IMR-90 (cell line): ENCODE data around the gene EGFL8. TPM values are rescaled to one million over a fixed set of nuclear protein-coding genes. Genes with fewer than 3 reads are reported as not detected.

ENCODE experiments used
- ATAC-seq: fragments of 200-7000 bp; cut with Tn5 transposase; 2 replicates; pipeline ENCODE4 v1.9.1; 2020; ENCODE audit warnings: low read depth, mild to moderate bottlenecking, moderate library complexity
- BruUV-seq: library from RNA; stranded (reverse); fragments of 400-500 nt; replicated peaks from 2 replicates; lab custom pipeline; 2021; lab: Mats Ljungman, UMichigan
- CTCF ChIA-PET: fragments of 300-600 bp; formaldehyde crosslinking; extraction: SDS; loops from one replicate; lab custom pipeline; 2021; ENCODE audit warnings: antibody characterized with exemption; lab: Yijun Ruan, JAX
- POLR2A ChIA-PET: fragments of 300-600 bp; sonication (Branson Sonifier 250); formaldehyde crosslinking; loops from one replicate; lab custom pipeline; 2022; ENCODE audit warnings: antibody characterized with exemption; ENCODE audit not compliant: unreplicated experiment; lab: Charles Lee
- DNase-seq: peaks from one replicate; pipeline ENCODE4 v3.0.0; 2013
- H2AFZ ChIP-seq: replicated peaks from 2 replicates; pipeline ENCODE3; 2013; ENCODE audit warnings: low read length, mild to moderate bottlenecking; ENCODE audit not compliant: poor library complexity
- H2AK5ac ChIP-seq: 2 replicates; pipeline ENCODE4 v1.6.1; 2013; ENCODE audit warnings: low read depth, low read length, inconsistent platforms
- H2AK9ac ChIP-seq: replicated peaks from 2 replicates; pipeline ENCODE3; 2013; ENCODE audit warnings: mild to moderate bottlenecking, low read depth, low read length, moderate library complexity; ENCODE audit not compliant: poor library complexity
- H2BK120ac ChIP-seq: 2 replicates; pipeline ENCODE4 v1.6.1; 2013; ENCODE audit warnings: low read depth, low read length, inconsistent platforms
- H2BK15ac ChIP-seq: 3 replicates; pipeline ENCODE4 v1.6.1; 2013; ENCODE audit warnings: low read depth, low read length, inconsistent platforms
- H2BK20ac ChIP-seq: 2 replicates; pipeline ENCODE4 v1.6.1; 2013; ENCODE audit warnings: low read depth, mild to moderate bottlenecking, inconsistent platforms, low read length, moderate library complexity
- H2BK5ac ChIP-seq: 2 replicates; pipeline ENCODE4 v1.6.1; 2013; ENCODE audit warnings: mild to moderate bottlenecking, low read depth, low read length, inconsistent platforms; ENCODE audit not compliant: poor library complexity, severe bottlenecking
- H3K14ac ChIP-seq: replicated peaks from 2 replicates; pipeline ENCODE4 v1.6.1; 2013; ENCODE audit warnings: low read depth, low read length, inconsistent platforms
- H3K18ac ChIP-seq: 2 replicates; pipeline ENCODE4 v1.6.1; 2013; ENCODE audit warnings: low read depth, low read length, control low read depth
- H3K23ac ChIP-seq: 2 replicates; pipeline ENCODE4 v1.6.1; 2013; ENCODE audit warnings: low read depth, low read length, inconsistent platforms
- H3K27ac ChIP-seq: 2 replicates; pipeline ENCODE4 v1.5.1; 2013; ENCODE audit warnings: mild to moderate bottlenecking, control low read depth, low read length; ENCODE audit not compliant: insufficient read depth
- H3K27me3 ChIP-seq: 2 replicates; pipeline ENCODE4 v1.6.1; 2013; ENCODE audit warnings: low read length; ENCODE audit not compliant: control insufficient read depth, insufficient read depth
- H3K36me3 ChIP-seq: 2 replicates; pipeline ENCODE4 v1.6.1; 2013; ENCODE audit warnings: low read length, mixed read lengths; ENCODE audit not compliant: control insufficient read depth, insufficient read depth
- H3K4ac ChIP-seq: 2 replicates; pipeline ENCODE4 v1.6.1; 2013; ENCODE audit warnings: low read depth, low read length, inconsistent platforms
- H3K4me1 ChIP-seq: 2 replicates; pipeline ENCODE4 v1.6.1; 2013; ENCODE audit warnings: low read length, mixed read lengths; ENCODE audit not compliant: control insufficient read depth, insufficient read depth
- H3K4me2 ChIP-seq: 2 replicates; pipeline ENCODE4 v1.6.1; 2013; ENCODE audit warnings: low read depth, mild to moderate bottlenecking, control low read depth, low read length, moderate library complexity
- H3K4me3 ChIP-seq: 2 replicates; pipeline ENCODE4 v1.5.1; 2013; ENCODE audit warnings: low read depth, mild to moderate bottlenecking, control low read depth, low read length, moderate library complexity; ENCODE audit not compliant: insufficient read depth
- H3K56ac ChIP-seq: 2 replicates; pipeline ENCODE4 v1.6.1; 2013; ENCODE audit warnings: low read length, inconsistent platforms; ENCODE audit not compliant: insufficient read depth; ENCODE audit errors: extremely low read depth
- H3K79me1 ChIP-seq, 2 experiments: 2 replicates each; pipeline ENCODE4 v1.6.1; 2013; ENCODE audit warnings: low read length in 2 of 2, inconsistent platforms in 1 of 2, low read depth in 1 of 2
- H3K9ac ChIP-seq: 2 replicates; pipeline ENCODE4 v1.6.1; 2013; ENCODE audit warnings: low read depth, low read length, control low read depth
- H3K9me1 ChIP-seq: 2 replicates; pipeline ENCODE4 v1.6.1; 2013; ENCODE audit warnings: low read length, inconsistent platforms; ENCODE audit not compliant: insufficient read depth
- H3K9me3 ChIP-seq: 2 replicates; pipeline ENCODE4 v1.6.1; 2013; ENCODE audit warnings: low read length; ENCODE audit not compliant: control insufficient read depth, insufficient read depth
- H4K20me1 ChIP-seq: 2 replicates; pipeline ENCODE4 v1.6.1; 2013; ENCODE audit warnings: low read length, inconsistent platforms; ENCODE audit not compliant: insufficient read depth
- H4K5ac ChIP-seq: 2 replicates; pipeline ENCODE4 v1.6.1; 2013; ENCODE audit warnings: mild to moderate bottlenecking, low read depth, low read length, control low read depth
- H4K8ac ChIP-seq, 2 experiments: 2 replicates each; pipeline ENCODE4 v1.6.1; 2013; ENCODE audit warnings: low read depth in 2 of 2, low read length in 2 of 2, control low read depth in 1 of 2, inconsistent platforms in 1 of 2
- H4K91ac ChIP-seq: 2 replicates; pipeline ENCODE4 v1.6.1; 2013; ENCODE audit warnings: low read depth, low read length, inconsistent platforms; ENCODE audit not compliant: insufficient read depth
- BHLHE40 ChIP-seq: fragments of 150-350 bp; IDR thresholded peaks from 2 replicates; pipeline ENCODE4 v1.6.1; 2016; ENCODE audit warnings: mild to moderate bottlenecking, low read depth, low read length
- CEBPB ChIP-seq: IDR thresholded peaks from 2 replicates; pipeline ENCODE4 v1.6.1; 2012; ENCODE audit warnings: low read depth, low read length, improper control_type of control experiment
- CHD1 ChIP-seq: IDR thresholded peaks from 2 replicates; pipeline ENCODE4 v1.6.1; 2012; ENCODE audit warnings: low read depth, low read length, improper control_type of control experiment
- FOS ChIP-seq: fragments of 150-350 bp; IDR thresholded peaks from 2 replicates; pipeline ENCODE4 v1.6.1; 2016; ENCODE audit warnings: low read depth, low read length
- MAFK ChIP-seq: IDR thresholded peaks from 2 replicates; pipeline ENCODE4 v1.6.1; 2012; ENCODE audit warnings: low read depth, low read length, improper control_type of control experiment
- MAZ ChIP-seq: IDR thresholded peaks from 2 replicates; pipeline ENCODE4 v1.6.1; 2012; ENCODE audit warnings: low read depth, mild to moderate bottlenecking, low read length, improper control_type of control experiment, moderate library complexity, borderline replicate concordance
- MXI1 ChIP-seq: IDR thresholded peaks from 2 replicates; pipeline ENCODE4 v1.6.1; 2012; ENCODE audit warnings: low read depth, mild to moderate bottlenecking, low read length, moderate library complexity, borderline replicate concordance
- NFE2L2 ChIP-seq: fragments of 150-350 bp; IDR thresholded peaks from 2 replicates; pipeline ENCODE4 v1.6.1; 2016; ENCODE audit warnings: low read depth, mild to moderate bottlenecking, low read length
- POLR2A ChIP-seq: IDR thresholded peaks from 2 replicates; pipeline ENCODE4 v1.6.1; 2012; ENCODE audit warnings: mild to moderate bottlenecking, low read depth, low read length
- RAD21 ChIP-seq: IDR thresholded peaks from 2 replicates; pipeline ENCODE4 v1.6.1; 2012; ENCODE audit warnings: low read length, improper control_type of control experiment
- RCOR1 ChIP-seq: IDR thresholded peaks from 2 replicates; pipeline ENCODE4 v1.6.1; 2012; ENCODE audit warnings: mild to moderate bottlenecking, low read length, improper control_type of control experiment; ENCODE audit not compliant: insufficient replicate concordance
- RFX5 ChIP-seq: IDR thresholded peaks from 2 replicates; pipeline ENCODE4 v1.8.0; 2012; ENCODE audit warnings: low read depth, mild to moderate bottlenecking, low read length, moderate library complexity
- SMC3 ChIP-seq: fragments of 150-350 bp; IDR thresholded peaks from 2 replicates; pipeline ENCODE4 v1.6.1; 2016; ENCODE audit warnings: low read depth, mild to moderate bottlenecking, antibody characterized with exemption, low read length, moderate library complexity
- WGBS, 2 experiments: methylation state at CpG; one replicate each; pipeline versions ENCODE4 v1.1.5 to v1.1.7; 2013; ENCODE audit warnings: missing lambda C conversion rate in 2 of 2; ENCODE audit not compliant: insufficient read length in 1 of 2; ENCODE audit errors: extremely low coverage in 2 of 2; 5-methylcytosine and 5-hydroxymethylcytosine counted together
- dilution Hi-C: fragments of 300-500 bp; cut with HindIII; formaldehyde crosslinking; loops from one replicate; pipeline ENCODE4 v1.14.3; 2018; ENCODE audit warnings: low sequenced_read_pairs; ENCODE audit not compliant: unreplicated experiment
- in situ Hi-C: fragments of 300-500 bp; cut with MboI; formaldehyde crosslinking; loops from 3 replicates; pipeline ENCODE4 v1.14.3; 2019; ENCODE audit warnings: low sequenced_read_pairs, inconsistent platforms, mixed read lengths
- intact Hi-C: fragments of 100-400 bp; cut with micrococcal nuclease; formaldehyde crosslinking; loops from 2 replicates; pipeline ENCODE4 v1.10.0; 2022
- polyA plus RNA-seq, 3 experiments: library from polyadenylated mRNA; depleted of rRNA; stranded (reverse); fragments of >200 nt; gene quantifications; 2 replicates each; pipeline ENCODE4 v1.2.3, GENCODE V29; 2012; ENCODE audit warnings: low replicate concordance in 1 of 3
- total RNA-seq: library from RNA; depleted of rRNA; stranded (reverse); fragments of >200 nt; gene quantifications from 2 replicates; pipeline ENCODE4 v1.2.3, GENCODE V29; 2012
- TF ChIP-seq, protein P1 (sequence below): fragments of 150-350 bp; IDR thresholded peaks from 2 replicates; pipeline ENCODE4 v1.6.1; 2016; ENCODE audit warnings: low read depth, mild to moderate bottlenecking, low read length, moderate library complexity, borderline replicate concordance
- TF ChIP-seq, protein P2 (sequence below): fragments of 150-350 bp; IDR thresholded peaks from 2 replicates; pipeline ENCODE4 v1.6.1; 2017; ENCODE audit warnings: mild to moderate bottlenecking, antibody characterized with exemption, low read length, low read depth
- TF ChIP-seq, protein P3 (sequence below): conservative IDR thresholded peaks from 2 replicates; pipeline ENCODE4 v1.5.1; 2012; ENCODE audit warnings: mild to moderate bottlenecking, low read depth, low read length, improper control_type of control experiment

EGFL8 gene
- total and polyA plus RNA-seq, 2 of the 4 experiments (the other 2 are of a cell fraction): 0.18 to 4.7 TPM

DNA sequence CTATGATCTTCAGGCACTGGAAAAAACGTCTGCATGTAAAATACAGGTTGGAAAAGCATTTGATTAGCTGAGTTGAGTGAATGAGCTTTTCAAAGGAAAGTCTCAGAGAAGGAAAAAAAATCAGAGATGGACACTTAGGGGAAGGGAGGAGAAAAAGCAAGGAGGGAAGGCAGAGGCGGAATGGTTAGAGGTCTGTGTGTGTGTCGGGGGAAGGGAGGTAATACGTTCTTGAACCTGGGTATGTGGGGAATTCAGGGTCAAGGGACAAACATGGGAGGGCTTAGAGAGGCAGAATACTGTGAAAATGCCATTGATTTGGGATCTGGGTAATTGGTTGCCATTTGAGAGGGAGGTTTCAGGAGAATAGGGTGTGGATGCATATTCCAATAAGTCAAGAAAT lies 17.7 kb upstream of the EGFL8 start:
- Histone ChIP-seq H4K20me1 (no peaks in the 10 kb centered on the region), H3K27me3 (peaks cover 27% of the 10 kb centered on the region), H4K91ac (no peak overlapping the region; the same call in 1 of the 2 replicates), H3K18ac (no peak overlapping the region), H3K4ac (no peak overlapping the region), H3K14ac (no peak overlapping the region), H3K56ac (no peak overlapping the region), H2AK9ac (no peak overlapping the region), H3K23ac (no peak overlapping the region), H3K4me2 (no peak overlapping the region), H3K9me1 (0 out of 2 replicates have a peak, but pooled peaks cover 4% of the 10 kb centered on the region), H3K9me3 (peaks cover 2% of the 10 kb centered on the region; the same call in 1 of the 2 replicates), H2AK5ac (no peak overlapping the region), H2BK120ac (no peak overlapping the region), H3K4me3 (no peak overlapping the region), H2BK15ac (no peak overlapping the region), H3K27ac (no peak overlapping the region), H2BK20ac (no peak overlapping the region), H3K4me1 (peaks cover 4% of the 10 kb centered on the region; the same call in 1 of the 2 replicates), H2BK5ac (no peak overlapping the region), H2AFZ (no peak overlapping the region), H3K36me3 (peaks cover 2% of the 10 kb centered on the region; the same call in 1 of the 2 replicates), H3K79me1 (no peaks in the 10 kb centered on the region), H4K5ac (no peak overlapping the region), H3K9ac (0 out of 2 replicates have a peak overlapping the region, but pooled peaks have one; percentile 17), H4K8ac (no peak overlapping the region)
- ChIA-PET POLR2A (no interaction called here), CTCF (interaction anchor here (0.9 kb wide), 1 partner anchor 10 kb away, joined by 4 read pairs; no protein-coding TSS in a partner anchor)
- in situ Hi-C loops: no loop called here
- no TSS peak for BruUV-seq
- ATAC-seq (no peak), DNase-seq (no peak)
- WGBS, 2 experiments: 6% methylated on average over 2 of the region's 4 CpGs; no CpG with 5 or more reads in 1 of the 2 experiments
- intact Hi-C loops: no loop called here
- TF ChIP-seq, protein P1, sequence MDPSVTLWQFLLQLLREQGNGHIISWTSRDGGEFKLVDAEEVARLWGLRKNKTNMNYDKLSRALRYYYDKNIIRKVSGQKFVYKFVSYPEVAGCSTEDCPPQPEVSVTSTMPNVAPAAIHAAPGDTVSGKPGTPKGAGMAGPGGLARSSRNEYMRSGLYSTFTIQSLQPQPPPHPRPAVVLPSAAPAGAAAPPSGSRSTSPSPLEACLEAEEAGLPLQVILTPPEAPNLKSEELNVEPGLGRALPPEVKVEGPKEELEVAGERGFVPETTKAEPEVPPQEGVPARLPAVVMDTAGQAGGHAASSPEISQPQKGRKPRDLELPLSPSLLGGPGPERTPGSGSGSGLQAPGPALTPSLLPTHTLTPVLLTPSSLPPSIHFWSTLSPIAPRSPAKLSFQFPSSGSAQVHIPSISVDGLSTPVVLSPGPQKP: no peak
- TF ChIP-seq NFE2L2 (no peak), BHLHE40 (no peak), RCOR1 (no peak), MAFK (no peak), CEBPB (no peak), RFX5 (no peak), MXI1 (no peak), CHD1 (no peak), MAZ (no peak), RAD21 (no peak), POLR2A (no peak), SMC3 (no peak), FOS (no peak)
- TF ChIP-seq, protein P2, sequence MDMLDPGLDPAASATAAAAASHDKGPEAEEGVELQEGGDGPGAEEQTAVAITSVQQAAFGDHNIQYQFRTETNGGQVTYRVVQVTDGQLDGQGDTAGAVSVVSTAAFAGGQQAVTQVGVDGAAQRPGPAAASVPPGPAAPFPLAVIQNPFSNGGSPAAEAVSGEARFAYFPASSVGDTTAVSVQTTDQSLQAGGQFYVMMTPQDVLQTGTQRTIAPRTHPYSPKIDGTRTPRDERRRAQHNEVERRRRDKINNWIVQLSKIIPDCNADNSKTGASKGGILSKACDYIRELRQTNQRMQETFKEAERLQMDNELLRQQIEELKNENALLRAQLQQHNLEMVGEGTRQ: no peak
- TF ChIP-seq, protein P3, sequence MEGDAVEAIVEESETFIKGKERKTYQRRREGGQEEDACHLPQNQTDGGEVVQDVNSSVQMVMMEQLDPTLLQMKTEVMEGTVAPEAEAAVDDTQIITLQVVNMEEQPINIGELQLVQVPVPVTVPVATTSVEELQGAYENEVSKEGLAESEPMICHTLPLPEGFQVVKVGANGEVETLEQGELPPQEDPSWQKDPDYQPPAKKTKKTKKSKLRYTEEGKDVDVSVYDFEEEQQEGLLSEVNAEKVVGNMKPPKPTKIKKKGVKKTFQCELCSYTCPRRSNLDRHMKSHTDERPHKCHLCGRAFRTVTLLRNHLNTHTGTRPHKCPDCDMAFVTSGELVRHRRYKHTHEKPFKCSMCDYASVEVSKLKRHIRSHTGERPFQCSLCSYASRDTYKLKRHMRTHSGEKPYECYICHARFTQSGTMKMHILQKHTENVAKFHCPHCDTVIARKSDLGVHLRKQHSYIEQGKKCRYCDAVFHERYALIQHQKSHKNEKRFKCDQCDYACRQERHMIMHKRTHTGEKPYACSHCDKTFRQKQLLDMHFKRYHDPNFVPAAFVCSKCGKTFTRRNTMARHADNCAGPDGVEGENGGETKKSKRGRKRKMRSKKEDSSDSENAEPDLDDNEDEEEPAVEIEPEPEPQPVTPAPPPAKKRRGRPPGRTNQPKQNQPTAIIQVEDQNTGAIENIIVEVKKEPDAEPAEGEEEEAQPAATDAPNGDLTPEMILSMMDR: no peak
- dilution Hi-C loops: no loop called here
